ENCODE measurements around the gene MARK3. TPM values are rescaled to one million over a fixed set of nuclear protein-coding genes. Genes with fewer than 3 reads are reported as not detected.

The MARK3 gene
- total and polyA plus RNA-seq, 2 of the 13 experiments (the other 11 are each of a cell fraction or from before 2014, with no cell fraction given), result 47.7 to 56.6 TPM

DNA sequence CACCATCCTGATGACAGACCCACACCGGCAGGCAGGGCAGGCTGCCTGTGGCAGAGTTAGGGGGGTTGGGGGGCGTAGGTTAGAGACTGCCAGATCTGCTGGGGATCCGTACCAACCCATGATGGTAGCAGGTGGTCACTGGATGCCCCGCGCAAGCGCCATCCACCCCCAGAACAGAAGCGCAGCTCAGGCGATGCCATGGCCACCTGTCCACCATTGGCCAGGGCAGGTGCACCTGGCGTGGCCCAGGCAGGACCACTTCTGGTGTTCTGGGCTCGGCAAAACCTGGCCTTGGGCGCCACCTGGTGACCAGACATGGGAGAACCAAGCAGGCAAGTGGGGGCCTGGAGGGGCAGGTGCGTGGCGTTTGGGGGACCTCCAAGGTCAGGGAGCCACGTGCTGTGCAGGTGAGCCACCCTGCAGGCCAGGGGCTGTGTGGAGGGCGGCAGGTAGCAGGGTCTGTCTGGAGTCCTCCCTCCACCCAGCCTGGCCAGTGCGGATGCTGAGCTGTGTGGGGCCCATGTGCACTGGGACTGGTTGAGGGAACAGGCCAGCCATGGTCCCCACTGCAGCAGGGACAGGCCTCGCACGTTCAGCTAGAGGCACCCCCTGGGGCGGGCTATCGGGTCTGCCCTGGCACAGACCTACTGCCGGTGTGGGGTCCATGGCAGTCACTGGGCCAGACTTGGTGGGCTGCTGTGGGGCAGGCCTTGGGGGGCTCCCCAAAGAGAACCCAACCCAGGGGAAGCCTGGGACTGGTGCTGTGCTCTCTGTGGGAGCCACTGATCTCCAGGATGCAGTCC is 161.6 kb downstream of the MARK3 start (continued):
- TF ChIP-seq, protein P1, sequence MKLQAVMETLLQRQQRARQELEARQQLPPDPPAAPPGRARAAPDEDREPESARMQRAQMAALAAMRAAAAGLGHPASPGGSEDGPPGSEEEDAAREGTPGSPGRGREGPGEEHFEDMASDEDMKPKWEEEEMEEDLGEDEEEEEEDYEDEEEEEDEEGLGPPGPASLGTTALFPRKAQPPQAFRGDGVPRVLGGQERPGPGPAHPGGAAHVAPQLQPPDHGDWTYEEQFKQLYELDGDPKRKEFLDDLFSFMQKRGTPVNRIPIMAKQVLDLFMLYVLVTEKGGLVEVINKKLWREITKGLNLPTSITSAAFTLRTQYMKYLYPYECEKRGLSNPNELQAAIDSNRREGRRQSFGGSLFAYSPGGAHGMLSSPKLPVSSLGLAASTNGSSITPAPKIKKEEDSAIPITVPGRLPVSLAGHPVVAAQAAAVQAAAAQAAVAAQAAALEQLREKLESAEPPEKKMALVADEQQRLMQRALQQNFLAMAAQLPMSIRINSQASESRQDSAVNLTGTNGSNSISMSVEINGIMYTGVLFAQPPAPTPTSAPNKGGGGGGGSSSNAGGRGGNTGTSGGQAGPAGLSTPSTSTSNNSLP (IDR thresholded peaks at IDR 0.05; ENCODE audit: low read depth, low read length), result no peak
- no peak for TF ChIP-seq ZNF383 (CRISPR knock-in tag; IDR thresholded peaks at IDR 0.05; ENCODE audit: borderline replicate concordance)
- no peak for TF ChIP-seq ZNF230 (CRISPR knock-in tag; IDR thresholded peaks at IDR 0.05)
- TF ChIP-seq ZNF674 (CRISPR knock-in tag; IDR thresholded peaks at IDR 0.05; ENCODE audit: low read depth), result no peak
- no peak for TF ChIP-seq SKI (IDR thresholded peaks at IDR 0.05; ENCODE audit: partially characterized antibody)
- TF ChIP-seq ZSCAN29 (CRISPR knock-in tag; conservative IDR thresholded peaks at IDR 0.05), result no peak
- TF ChIP-seq SOX6 (IDR thresholded peaks at IDR 0.05), result no peak
- no peak for TF ChIP-seq SOX6 (CRISPR knock-in tag; IDR thresholded peaks at IDR 0.05)
- peak; percentile 74 for TF ChIP-seq XRCC5 (optimal IDR thresholded peaks at IDR 0.05; ENCODE audit: low read length)
- TF ChIP-seq MED8 (CRISPR knock-in tag; IDR thresholded peaks at IDR 0.05; ENCODE audit: insufficient replicate concordance), result no peak
- no peak for TF ChIP-seq ZNF251 (CRISPR knock-in tag; IDR thresholded peaks at IDR 0.05)
- no peak for TF ChIP-seq HNRNPLL (IDR thresholded peaks at IDR 0.05; ENCODE audit: low read depth, low read length, poor library complexity, severe bottlenecking)
- TF ChIP-seq MYNN (CRISPR knock-in tag; IDR thresholded peaks at IDR 0.05; ENCODE audit: low read depth), result no peak
- TF ChIP-seq, protein P2, sequence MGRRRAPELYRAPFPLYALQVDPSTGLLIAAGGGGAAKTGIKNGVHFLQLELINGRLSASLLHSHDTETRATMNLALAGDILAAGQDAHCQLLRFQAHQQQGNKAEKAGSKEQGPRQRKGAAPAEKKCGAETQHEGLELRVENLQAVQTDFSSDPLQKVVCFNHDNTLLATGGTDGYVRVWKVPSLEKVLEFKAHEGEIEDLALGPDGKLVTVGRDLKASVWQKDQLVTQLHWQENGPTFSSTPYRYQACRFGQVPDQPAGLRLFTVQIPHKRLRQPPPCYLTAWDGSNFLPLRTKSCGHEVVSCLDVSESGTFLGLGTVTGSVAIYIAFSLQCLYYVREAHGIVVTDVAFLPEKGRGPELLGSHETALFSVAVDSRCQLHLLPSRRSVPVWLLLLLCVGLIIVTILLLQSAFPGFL (CRISPR knock-in tag; IDR thresholded peaks at IDR 0.05), result no peak
- TF ChIP-seq, protein P3, sequence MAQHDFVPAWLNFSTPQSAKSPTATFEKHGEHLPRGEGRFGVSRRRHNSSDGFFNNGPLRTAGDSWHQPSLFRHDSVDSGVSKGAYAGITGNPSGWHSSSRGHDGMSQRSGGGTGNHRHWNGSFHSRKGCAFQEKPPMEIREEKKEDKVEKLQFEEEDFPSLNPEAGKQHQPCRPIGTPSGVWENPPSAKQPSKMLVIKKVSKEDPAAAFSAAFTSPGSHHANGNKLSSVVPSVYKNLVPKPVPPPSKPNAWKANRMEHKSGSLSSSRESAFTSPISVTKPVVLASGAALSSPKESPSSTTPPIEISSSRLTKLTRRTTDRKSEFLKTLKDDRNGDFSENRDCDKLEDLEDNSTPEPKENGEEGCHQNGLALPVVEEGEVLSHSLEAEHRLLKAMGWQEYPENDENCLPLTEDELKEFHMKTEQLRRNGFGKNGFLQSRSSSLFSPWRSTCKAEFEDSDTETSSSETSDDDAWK (CRISPR knock-in tag; IDR thresholded peaks at IDR 0.05), result no peak
- TF ChIP-seq TMF1 (CRISPR knock-in tag; IDR thresholded peaks at IDR 0.05; ENCODE audit: low read depth), result no peak
- no peak for TF ChIP-seq ZNF260 (CRISPR knock-in tag; IDR thresholded peaks at IDR 0.05; ENCODE audit: borderline replicate concordance, low read depth)
- no peak for TF ChIP-seq ZNF121 (CRISPR knock-in tag; IDR thresholded peaks at IDR 0.05)
- TF ChIP-seq TCF7 (IDR thresholded peaks at IDR 0.05; ENCODE audit: low read depth), result no peak
- peak; percentile 77; the same call in 1 of the 2 replicates for TF ChIP-seq ZNF572 (CRISPR knock-in tag; IDR thresholded peaks at IDR 0.05)
- TF ChIP-seq ELF4 (CRISPR knock-in tag; IDR thresholded peaks at IDR 0.05; ENCODE audit: borderline replicate concordance), result no peak
- no peak for TF ChIP-seq SUZ12 (IDR thresholded peaks at IDR 0.05; ENCODE audit: low read depth, low read length)
- no peak for TF ChIP-seq PHF20 (CRISPR knock-in tag; IDR thresholded peaks at IDR 0.05)
- TF ChIP-seq ZNF343 (CRISPR knock-in tag; IDR thresholded peaks at IDR 0.05), result no peak
- no peak for TF ChIP-seq HDAC6 (IDR thresholded peaks at IDR 0.05; ENCODE audit: low read depth, low read length)
- no peak for TF ChIP-seq ZSCAN31 (CRISPR knock-in tag; IDR thresholded peaks at IDR 0.05; ENCODE audit: low read depth)
- TF ChIP-seq, protein P4, sequence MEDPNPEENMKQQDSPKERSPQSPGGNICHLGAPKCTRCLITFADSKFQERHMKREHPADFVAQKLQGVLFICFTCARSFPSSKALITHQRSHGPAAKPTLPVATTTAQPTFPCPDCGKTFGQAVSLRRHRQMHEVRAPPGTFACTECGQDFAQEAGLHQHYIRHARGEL (CRISPR knock-in tag; IDR thresholded peaks at IDR 0.05), result no peak
- TF ChIP-seq ZNF569 (CRISPR knock-in tag; IDR thresholded peaks at IDR 0.05; ENCODE audit: borderline replicate concordance), result no peak
